ENCODE results near the gene CRB1. TPM values are rescaled to one million over a fixed set of nuclear protein-coding genes. Genes with fewer than 3 reads are reported as not detected.

CRB1 gene
- total and polyA plus RNA-seq, 2 of the 8 experiments (the other 6 are each of a cell fraction or from before 2014, with no cell fraction given) = 0.03 TPM; not detected in 1

DNA sequence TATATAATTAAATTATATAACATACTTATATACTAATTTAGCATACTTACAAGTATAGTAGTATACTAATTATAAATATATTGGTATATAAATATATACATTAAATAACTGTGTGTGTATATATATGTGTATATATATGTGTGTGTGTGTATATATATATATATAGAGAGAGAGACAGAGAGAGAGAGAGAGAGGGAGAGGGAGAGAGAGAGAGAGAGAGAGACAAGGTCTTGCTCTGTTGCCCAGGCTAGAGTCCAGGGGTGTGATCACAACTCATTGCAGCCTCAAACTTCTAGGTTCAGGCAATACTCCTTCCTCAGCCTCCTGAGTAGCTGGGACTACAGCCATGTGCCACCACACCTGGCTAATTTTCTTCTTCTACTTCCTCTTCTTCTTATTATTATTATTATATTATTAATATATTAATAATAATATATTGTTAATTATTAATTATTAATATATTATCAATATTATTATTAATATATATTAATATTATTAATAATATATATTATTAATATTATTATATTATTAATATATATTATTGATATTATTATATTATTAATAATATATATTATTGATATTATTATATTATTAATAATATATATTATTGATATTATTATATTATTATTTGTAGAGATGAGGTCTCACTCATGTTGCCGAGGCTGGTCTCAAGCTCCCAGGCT lies 185.5 kb downstream of the CRB1 start (continued):
- TF ChIP-seq HDAC6 (IDR thresholded peaks at IDR 0.05; ENCODE audit: low read depth, low read length) (no peak), USF2 (IDR thresholded peaks at IDR 0.05; ENCODE audit: low read length) (no peak), ATF3 (IDR thresholded peaks at IDR 0.05; ENCODE audit: insufficient read depth, low read depth, low read length) (no peak), SP4 (IDR thresholded peaks at IDR 0.05; ENCODE audit: low read length) (no peak)
